ENCODE results near the gene ZNF451. TPM values are rescaled to one million over a fixed set of nuclear protein-coding genes. Genes with fewer than 3 reads are reported as not detected.

Gene ZNF451
- total RNA-seq, 1 donor from 2014 or later = 21.5 TPM

DNA sequence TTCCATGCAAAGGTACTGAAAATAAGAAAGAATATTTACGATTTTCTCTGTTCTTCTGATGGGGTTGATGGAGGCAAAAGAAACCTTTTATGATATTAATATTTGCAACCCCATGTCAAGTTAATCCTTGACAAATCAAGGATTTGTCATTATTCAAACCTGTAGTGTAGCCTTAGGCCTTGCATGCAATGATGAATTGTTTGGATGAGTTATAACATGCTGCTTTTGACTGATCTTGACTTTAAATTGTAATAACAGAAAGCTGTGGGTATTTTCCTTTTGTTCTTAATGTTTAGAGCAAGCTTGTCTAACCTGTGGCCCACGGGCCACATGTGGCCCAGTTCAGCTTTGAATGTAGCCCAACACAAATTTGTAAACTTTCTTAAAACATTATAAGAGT lies 69.1 kb downstream of the ZNF451 start:
- no peak overlapping the region for H3K4me3 ChIP-seq
- no peaks in the 10 kb centered on the region for H3K27me3 ChIP-seq
- TF ChIP-seq, protein P1, sequence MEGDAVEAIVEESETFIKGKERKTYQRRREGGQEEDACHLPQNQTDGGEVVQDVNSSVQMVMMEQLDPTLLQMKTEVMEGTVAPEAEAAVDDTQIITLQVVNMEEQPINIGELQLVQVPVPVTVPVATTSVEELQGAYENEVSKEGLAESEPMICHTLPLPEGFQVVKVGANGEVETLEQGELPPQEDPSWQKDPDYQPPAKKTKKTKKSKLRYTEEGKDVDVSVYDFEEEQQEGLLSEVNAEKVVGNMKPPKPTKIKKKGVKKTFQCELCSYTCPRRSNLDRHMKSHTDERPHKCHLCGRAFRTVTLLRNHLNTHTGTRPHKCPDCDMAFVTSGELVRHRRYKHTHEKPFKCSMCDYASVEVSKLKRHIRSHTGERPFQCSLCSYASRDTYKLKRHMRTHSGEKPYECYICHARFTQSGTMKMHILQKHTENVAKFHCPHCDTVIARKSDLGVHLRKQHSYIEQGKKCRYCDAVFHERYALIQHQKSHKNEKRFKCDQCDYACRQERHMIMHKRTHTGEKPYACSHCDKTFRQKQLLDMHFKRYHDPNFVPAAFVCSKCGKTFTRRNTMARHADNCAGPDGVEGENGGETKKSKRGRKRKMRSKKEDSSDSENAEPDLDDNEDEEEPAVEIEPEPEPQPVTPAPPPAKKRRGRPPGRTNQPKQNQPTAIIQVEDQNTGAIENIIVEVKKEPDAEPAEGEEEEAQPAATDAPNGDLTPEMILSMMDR (IDR thresholded peaks at IDR 0.05) = no peak
- no peaks in the 10 kb centered on the region for H3K9me3 ChIP-seq
- no peaks in the 10 kb centered on the region for H3K4me1 ChIP-seq
- peaks cover 17 to 63% of the 10 kb centered on the region in 2 donors for H3K36me3 ChIP-seq
- intact Hi-C loops (cut with DNase I) = no loop called here
- DNase-seq (ENCODE audit: low spot score in 2 of 2) = no peak
- H3K27ac ChIP-seq = no peak overlapping the region

DNA sequence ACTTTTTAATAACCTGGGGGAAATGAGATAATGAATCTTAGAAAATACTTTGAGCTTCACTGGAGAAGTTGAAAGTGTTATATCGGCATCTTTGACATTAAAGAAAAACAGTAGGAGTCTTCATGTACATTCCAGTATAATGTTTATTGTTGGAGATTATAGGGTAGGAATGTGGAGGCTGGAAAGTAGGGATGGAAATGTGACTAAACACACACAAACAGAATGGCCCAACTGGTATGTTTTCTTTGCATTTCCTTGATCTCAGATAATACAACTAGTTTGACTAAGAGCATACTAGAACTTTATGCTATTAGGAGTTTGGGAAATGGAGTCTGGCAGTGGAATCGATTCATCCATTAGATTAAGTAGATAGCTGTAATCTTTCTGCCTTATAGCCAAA lies 72.0 kb downstream of the ZNF451 start:
- Histone ChIP-seq H3K9me3 (peaks cover 0 to 18% of the 10 kb centered on the region in 2 donors), H3K36me3 (peaks cover 12 to 59% of the 10 kb centered on the region in 2 donors), H3K4me1 (no peaks in the 10 kb centered on the region), H3K4me3 (no peak overlapping the region), H3K27me3 (no peaks in the 10 kb centered on the region), H3K27ac (no peak overlapping the region)
- DNase-seq (ENCODE audit: low spot score in 2 of 2) = no peak
- intact Hi-C loops (cut with DNase I) = no loop called here
- TF ChIP-seq, protein P1 (IDR thresholded peaks at IDR 0.05) = no peak

DNA sequence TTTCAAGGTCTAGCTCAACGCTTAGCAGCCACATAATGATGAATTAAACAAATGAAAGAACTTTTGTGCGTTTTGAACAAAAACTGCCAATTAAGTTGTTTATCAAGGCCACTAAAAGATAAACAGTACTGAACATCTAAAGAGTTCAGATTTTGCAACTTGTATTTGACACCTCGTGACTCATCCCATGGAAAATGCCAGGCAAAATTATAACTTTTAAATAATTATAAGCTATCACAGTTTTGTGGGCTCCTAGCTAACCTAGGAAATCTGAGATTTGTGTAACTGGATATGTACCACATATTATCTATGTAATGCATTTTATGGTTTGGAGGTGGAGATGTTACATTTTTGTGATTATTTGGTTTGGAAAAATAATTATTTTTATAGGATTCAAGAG lies 72.5 kb downstream of the ZNF451 start:
- Histone ChIP-seq H3K4me3 (no peak overlapping the region), H3K36me3 (peaks cover 12 to 54% of the 10 kb centered on the region in 2 donors), H3K4me1 (no peaks in the 10 kb centered on the region), H3K27ac (no peak overlapping the region), H3K9me3 (peaks cover 0 to 18% of the 10 kb centered on the region in 2 donors), H3K27me3 (no peaks in the 10 kb centered on the region)
- intact Hi-C loops (cut with DNase I) = no loop called here
- TF ChIP-seq, protein P1 (IDR thresholded peaks at IDR 0.05) = no peak
- no peak for DNase-seq (ENCODE audit: low spot score in 2 of 2)

DNA sequence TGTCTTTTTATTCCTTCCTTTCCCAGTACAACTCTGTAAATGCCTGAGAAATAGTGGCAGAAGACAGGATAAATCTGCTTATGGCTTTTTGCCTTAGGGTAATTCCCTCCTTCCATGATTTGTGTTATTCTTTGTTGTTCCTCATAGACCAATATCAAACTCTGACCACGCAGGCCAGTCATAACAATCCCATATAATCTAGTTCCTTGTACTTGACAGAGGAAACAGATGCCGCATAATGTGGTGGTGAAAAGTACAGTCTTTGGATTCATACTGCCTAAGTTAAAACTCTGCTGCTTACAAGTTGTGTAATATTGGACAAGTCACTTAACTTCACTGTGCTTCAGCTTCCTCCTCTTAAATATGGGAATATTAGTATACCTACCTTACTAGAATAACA lies 74.0 kb downstream of the ZNF451 start:
- TF ChIP-seq, protein P1 (IDR thresholded peaks at IDR 0.05) = no peak
- H3K9me3 ChIP-seq = peaks cover 0 to 18% of the 10 kb centered on the region in 2 donors
- peaks cover 12 to 45% of the 10 kb centered on the region in 2 donors for H3K36me3 ChIP-seq
- H3K4me3 ChIP-seq = no peak overlapping the region
- H3K27me3 ChIP-seq = no peaks in the 10 kb centered on the region
- H3K27ac ChIP-seq = no peak overlapping the region
- no peak for DNase-seq (ENCODE audit: low spot score in 2 of 2)
- no peaks in the 10 kb centered on the region for H3K4me1 ChIP-seq
- intact Hi-C loops (cut with DNase I) = no loop called here

DNA sequence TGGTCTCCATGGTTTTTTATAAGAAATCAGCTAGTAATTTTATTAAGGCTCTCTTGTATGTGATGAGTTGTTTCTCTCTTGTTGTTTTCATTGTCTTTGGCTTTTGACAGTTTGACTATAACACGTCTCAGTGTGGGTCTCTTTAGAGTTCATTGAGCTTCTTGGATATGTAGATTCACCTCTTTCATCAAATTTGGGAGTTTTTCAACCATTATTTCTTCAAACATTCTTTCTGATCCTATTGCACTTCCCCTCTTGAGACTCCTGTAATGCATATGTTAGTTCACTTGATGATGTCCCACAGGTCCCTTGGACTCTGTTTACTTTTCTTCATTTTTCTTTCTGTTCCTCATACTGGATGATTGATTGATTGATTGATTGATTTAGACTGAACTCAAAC lies 75.1 kb downstream of the ZNF451 start:
- H3K9me3 ChIP-seq = peaks cover 0 to 18% of the 10 kb centered on the region in 2 donors
- DNase-seq (ENCODE audit: low spot score in 2 of 2) = no peak
- intact Hi-C loops (cut with DNase I) = no loop called here
- no peak overlapping the region for H3K4me3 ChIP-seq
- H3K27me3 ChIP-seq = no peaks in the 10 kb centered on the region
- H3K4me1 ChIP-seq = no peaks in the 10 kb centered on the region
- TF ChIP-seq, protein P1 (IDR thresholded peaks at IDR 0.05) = no peak
- H3K36me3 ChIP-seq = peaks cover 12 to 45% of the 10 kb centered on the region in 2 donors
- H3K27ac ChIP-seq = no peak overlapping the region
